AG04449 (cell line): ENCODE measurements around the gene IL27RA.

ENCODE experiments used
- CTCF ChIA-PET: fragments of 350-600 bp; formaldehyde crosslinking; extraction: SDS; loops from one replicate; lab custom pipeline; 2021; ENCODE audit warnings: antibody characterized with exemption; lab: Yijun Ruan, JAX
- POLR2A ChIA-PET: fragments of 400-600, 350-600 bp; formaldehyde crosslinking; extraction: SDS; loops from one replicate; lab custom pipeline; 2020; ENCODE audit warnings: antibody characterized with exemption, inconsistent platforms; lab: Yijun Ruan, JAX
- DNase-seq: peaks from one replicate; pipeline ENCODE4 v3.0.0-alpha.2; 2010; ENCODE audit warnings: low read depth, low spot score
- H3K4me3 ChIP-seq: 2 replicates; pipeline ENCODE4 v1.5.1; 2011; ENCODE audit warnings: low read depth, mild to moderate bottlenecking, control low read depth, low read length
- CTCF ChIP-seq: IDR thresholded peaks from one replicate; pipeline ENCODE4 v1.5.1; 2011; ENCODE audit warnings: mild to moderate bottlenecking, moderate library complexity, low read length, control low read depth, inconsistent platforms; ENCODE audit not compliant: insufficient read depth; ENCODE audit errors: missing control alignments

Gene IL27RA

DNA sequence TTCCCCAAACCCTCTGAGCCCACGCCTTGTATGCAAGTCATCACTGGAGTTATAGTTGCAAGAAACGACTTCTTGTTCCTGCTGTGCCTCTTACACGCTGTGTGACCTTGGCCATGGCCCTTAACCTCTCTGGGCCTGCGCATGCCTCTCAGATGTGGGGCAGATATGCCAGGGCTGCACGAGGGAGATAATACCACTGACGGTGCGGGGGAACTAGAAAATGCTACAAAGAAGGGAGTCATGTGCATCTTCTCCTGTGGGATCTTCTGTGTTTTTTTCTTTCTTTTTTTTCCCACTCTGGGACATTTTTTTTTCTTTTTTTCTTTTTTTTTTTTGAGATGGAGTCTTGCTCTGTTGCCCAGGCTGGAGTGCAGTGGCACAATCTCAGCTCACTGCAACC, 63.3 kb downstream of the IL27RA start:
- no peak overlapping the region for H3K4me3 ChIP-seq
- no peak for TF ChIP-seq CTCF
- no peak for DNase-seq
- ChIA-PET POLR2A (no interaction called here), CTCF (interaction anchor here (2.0 to 2.1 kb wide), 2 partner anchors 22 to 36 kb away, joined by 5 to 15 read pairs; partner anchors contain the start of gene MISP3)

GRCh38 chr19:14096272-14096992, 64.9 kb downstream of the IL27RA start:
- ChIA-PET CTCF (no interaction called here), POLR2A (interaction anchor here (0.8 kb wide), 1 partner anchor 15 kb away, joined by 4 read pairs; no protein-coding TSS in a partner anchor)

DNA sequence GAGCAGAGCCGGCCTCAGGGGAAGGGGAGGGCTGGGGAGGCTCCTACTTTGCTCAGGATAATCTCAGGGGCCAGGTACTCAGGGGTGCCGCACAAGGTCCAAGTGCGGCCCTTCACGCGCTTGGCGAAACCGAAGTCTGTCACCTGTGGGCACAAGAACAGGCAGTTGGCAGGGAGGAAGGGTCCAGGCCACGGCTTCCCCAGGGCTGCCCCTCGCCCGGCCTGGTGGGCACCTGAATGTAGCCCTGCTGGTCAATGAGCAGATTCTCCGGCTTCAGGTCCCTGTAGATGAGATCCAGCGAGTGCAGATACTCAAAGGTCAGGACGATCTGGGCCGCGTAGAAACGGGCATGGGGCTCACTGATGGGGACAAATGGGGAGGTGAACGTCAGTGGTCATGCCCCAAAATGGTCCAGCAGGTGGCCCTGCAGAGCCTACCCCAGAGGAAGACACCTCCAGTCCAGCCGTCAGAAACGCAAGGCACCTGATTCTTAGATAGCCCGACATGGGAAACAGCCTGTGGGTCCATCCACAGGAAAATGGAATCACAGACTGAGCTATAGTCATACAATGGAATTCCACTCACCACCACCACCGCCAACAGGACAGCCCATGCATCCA, 66.1 kb downstream of the IL27RA start:
- no peak for TF ChIP-seq CTCF
- no peak for DNase-seq
- ChIA-PET CTCF (interaction anchor here (0.6 to 1.5 kb wide), 4 partner anchors 10 to 39 kb away, joined by 3 to 5 read pairs (median 4); partner anchors contain the start of gene ASF1B), POLR2A (no interaction called here)
- no peak overlapping the region for H3K4me3 ChIP-seq

More at GRCh38 chr19:14096272-14096992, 64.9 kb downstream of the IL27RA start:
- H3K4me3 ChIP-seq, result no peak overlapping the region
- no peak for TF ChIP-seq CTCF
- DNase-seq, result no peak

DNA sequence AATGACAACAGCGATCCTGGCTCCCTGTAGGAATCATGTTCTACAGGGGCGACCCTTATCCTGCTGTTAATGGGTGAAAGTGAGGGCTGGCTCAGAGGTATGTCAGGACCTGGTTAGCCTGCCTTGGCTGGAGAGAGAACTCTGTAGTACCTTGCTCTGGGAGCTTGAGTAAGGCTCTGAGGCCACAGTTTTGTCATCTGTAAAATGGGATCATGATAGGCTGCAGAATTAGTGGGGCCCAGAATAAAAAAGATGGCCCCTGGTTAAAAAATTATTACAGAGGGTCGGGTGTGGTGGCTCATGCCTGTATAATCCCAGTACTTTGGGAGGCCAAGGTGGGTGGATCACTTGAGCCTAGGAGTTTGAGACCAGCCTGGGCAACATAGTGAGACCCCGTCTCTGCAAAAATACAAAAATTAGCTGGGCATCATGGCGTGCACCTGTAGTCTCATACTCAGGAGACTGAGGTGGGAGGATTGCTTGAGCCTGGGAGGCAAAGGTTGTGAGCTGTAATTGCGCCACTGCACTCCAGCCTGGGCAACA, 69.5 kb downstream of the IL27RA start:
- ChIA-PET POLR2A (no interaction called here), CTCF (interaction anchor here (1.0 to 1.1 kb wide), 3 partner anchors 30 to 220 kb away, joined by 3 to 6 read pairs (median 4); no protein-coding TSS in a partner anchor)
- no peak for TF ChIP-seq CTCF
- no peak for DNase-seq
- H3K4me3 ChIP-seq, result no peak overlapping the region

DNA sequence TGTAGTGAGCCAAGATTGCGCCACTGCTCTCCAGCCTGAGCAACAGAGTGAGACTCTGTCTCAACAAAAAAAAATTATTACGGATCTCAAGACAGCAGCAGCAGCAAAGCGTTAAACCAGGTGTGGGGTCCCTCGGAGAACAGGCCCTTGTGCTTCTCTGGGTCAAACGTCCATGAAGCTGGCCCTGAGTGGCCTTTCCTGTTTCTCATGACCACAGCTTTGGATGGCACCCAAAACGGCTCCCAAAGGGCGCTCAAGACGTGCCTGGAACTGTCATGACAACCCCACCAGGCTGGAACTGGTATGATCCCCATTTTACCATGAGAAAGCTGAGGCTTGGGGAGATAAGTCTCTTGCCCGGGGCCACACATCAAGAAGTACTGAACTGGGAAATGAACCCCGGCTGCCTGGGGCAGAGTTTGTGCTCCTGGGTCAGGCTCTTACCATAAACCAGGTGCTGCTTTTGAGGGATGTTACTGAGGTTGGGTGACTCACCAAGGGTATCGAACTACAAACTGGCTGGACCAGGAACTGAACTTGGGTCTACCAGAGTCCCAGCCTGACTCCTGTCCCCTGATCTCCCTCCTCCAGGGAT, 70.6 kb downstream of the IL27RA start:
- TF ChIP-seq CTCF, result no peak
- no peak overlapping the region for H3K4me3 ChIP-seq
- ChIA-PET POLR2A (no interaction called here), CTCF (interaction anchor here (0.7 to 1.1 kb wide), 7 partner anchors 9 to 221 kb away, joined by 3 to 6 read pairs (median 3); no protein-coding TSS in a partner anchor)
- no peak for DNase-seq

- TF ChIP-seq CTCF, result no peak
- ChIA-PET CTCF (interaction anchor here (0.7 to 1.1 kb wide), 4 partner anchors 8 to 43 kb away, joined by 3 to 4 read pairs (median 3); no protein-coding TSS in a partner anchor), POLR2A (no interaction called here)
- H3K4me3 ChIP-seq, result no peak overlapping the region
- no peak for DNase-seq
These were observed 71.2 kb downstream of the IL27RA start for GRCh38 chr19:14102756-14103155.
